ENCODE data around the gene TPRG1L. TPM values are rescaled to one million over a fixed set of nuclear protein-coding genes. Genes with fewer than 3 reads are reported as not detected.

The TPRG1L gene
- total RNA-seq, 4 donors from 2014 or later: 36.8 to 55.3 (median 50.3) TPM

DNA sequence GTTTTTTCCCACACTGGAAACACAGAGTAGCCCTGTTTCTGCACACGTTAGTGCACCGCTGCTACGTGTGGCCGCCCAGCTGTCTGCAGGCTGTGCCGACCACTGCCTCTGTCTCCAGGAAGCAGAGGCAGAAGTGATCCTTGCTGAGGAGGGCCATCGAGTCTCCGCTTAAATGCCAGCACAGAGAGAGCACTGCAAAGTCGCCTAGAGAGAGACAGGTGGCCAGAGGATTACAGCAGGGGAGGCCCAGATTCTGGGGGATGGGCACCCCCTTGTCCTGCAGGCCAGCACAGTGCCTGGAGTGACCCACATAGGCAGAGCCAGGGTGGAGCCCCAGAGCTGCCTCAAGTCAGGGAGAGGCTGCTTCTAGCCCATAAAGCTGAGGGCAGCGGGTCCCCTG, 6.1 kb downstream of the TPRG1L start:
- intact Hi-C loops (cut with DNase I): no loop called here
- Histone ChIP-seq H3K4me1 (peaks cover 5 to 9% (median 6%) of the 10 kb centered on the region in 4 donors), H3K27ac (replicated peaks in 1 of 4) (no peak overlapping the region), H3K36me3 (peaks cover 48 to 93% (median 87%) of the 10 kb centered on the region in 4 donors), H3K27me3 (no peaks in the 10 kb centered on the region), H3K4me3 (no peak overlapping the region), H3K9me3 (no peaks in the 10 kb centered on the region)
- 85% methylated on average over 8 of the region's 9 CpGs for WGBS
- no peak for DNase-seq (ENCODE audit: extremely low spot score)
- no peak for TF ChIP-seq POLR2AphosphoS5 (IDR thresholded peaks at IDR 0.05)
- TF ChIP-seq POLR2A (IDR thresholded peaks at IDR 0.05; ENCODE audit: low read depth): no peak
- TF ChIP-seq, protein P1, sequence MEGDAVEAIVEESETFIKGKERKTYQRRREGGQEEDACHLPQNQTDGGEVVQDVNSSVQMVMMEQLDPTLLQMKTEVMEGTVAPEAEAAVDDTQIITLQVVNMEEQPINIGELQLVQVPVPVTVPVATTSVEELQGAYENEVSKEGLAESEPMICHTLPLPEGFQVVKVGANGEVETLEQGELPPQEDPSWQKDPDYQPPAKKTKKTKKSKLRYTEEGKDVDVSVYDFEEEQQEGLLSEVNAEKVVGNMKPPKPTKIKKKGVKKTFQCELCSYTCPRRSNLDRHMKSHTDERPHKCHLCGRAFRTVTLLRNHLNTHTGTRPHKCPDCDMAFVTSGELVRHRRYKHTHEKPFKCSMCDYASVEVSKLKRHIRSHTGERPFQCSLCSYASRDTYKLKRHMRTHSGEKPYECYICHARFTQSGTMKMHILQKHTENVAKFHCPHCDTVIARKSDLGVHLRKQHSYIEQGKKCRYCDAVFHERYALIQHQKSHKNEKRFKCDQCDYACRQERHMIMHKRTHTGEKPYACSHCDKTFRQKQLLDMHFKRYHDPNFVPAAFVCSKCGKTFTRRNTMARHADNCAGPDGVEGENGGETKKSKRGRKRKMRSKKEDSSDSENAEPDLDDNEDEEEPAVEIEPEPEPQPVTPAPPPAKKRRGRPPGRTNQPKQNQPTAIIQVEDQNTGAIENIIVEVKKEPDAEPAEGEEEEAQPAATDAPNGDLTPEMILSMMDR (IDR thresholded peaks at IDR 0.05): no peak
- TF ChIP-seq EP300 (IDR thresholded peaks at IDR 0.05): no peak

DNA sequence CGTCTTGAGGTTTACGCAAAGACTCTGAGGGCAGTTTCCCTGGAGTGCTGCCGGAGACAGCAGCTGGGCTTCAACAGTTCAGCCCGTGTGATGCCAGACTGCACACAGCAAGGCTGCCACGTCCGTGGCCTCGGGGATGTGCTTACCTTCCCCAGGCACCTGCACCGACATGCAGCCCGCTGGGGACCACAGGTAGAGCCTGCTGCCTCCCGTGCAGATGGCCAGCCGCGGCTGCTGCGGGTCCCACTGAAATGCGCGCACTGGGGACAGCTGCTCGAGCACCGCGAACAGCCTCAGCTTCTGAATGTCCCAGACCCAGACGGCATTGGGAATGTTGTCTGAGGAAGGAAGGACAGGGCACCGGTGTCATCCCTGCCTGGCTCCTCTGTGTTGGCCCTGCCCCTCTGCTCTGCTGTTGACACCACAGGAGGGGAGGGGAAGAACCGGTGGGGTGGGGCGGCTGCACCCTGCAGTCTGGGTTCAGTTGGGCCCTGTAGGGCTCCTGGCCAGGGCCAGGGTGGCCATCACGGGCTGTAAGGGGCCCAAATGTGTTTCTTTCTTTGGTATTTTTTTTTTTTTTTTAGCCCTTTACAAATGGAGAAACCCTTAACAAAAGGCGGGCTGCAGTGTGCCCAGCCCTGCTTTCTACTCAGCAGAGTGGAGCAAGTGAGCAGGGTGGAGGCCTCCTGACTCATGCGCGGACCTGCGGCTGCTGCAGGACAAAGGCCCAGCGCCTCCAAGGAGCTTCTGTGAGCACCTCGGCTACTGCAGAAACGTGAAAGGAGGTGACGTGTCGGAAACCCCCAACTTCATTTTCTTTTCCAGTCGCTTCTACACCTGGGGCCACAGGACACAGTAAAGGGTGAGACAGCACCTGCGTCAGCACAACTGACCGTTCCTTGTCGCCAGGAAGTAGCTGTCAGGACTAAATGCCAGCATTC, 6.8 kb downstream of the TPRG1L start:
- 88% methylated on average over 26 of the region's 36 CpGs for WGBS
- Histone ChIP-seq H3K27ac (replicated peaks in 1 of 4) (no peak overlapping the region), H3K4me3 (no peak overlapping the region), H3K4me1 (peaks cover 0 to 2% (median 0%) of the 10 kb centered on the region in 4 donors), H3K36me3 (peaks cover 54 to 99% (median 94%) of the 10 kb centered on the region in 4 donors), H3K9me3 (no peaks in the 10 kb centered on the region), H3K27me3 (no peaks in the 10 kb centered on the region)
- intact Hi-C loops (cut with DNase I): no loop called here
- no peak for TF ChIP-seq POLR2A (IDR thresholded peaks at IDR 0.05; ENCODE audit: low read depth)
- TF ChIP-seq, protein P1 (IDR thresholded peaks at IDR 0.05): no peak
- TF ChIP-seq POLR2AphosphoS5 (IDR thresholded peaks at IDR 0.05): no peak
- no peak for TF ChIP-seq EP300 (IDR thresholded peaks at IDR 0.05)
- no peak for DNase-seq (ENCODE audit: extremely low spot score)

DNA sequence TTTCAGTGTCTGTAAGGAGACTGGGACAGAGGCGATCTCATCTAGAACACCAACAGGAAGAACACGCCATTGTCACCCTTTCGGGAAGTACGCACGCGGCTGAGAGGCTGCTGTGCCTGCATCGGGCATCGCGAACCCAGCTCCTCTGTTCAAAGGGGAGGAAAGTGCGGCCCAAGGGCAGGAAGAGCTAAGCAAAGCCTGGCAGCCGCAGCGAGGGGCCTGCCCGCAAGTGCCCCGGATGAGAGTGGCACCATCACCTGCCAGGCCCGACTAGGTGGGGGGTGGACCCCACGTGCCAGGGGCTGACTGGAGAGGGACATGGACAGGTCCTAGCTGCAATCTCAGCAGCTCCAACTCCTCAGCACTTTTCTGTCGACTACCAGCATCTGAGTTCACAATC, 7.5 kb downstream of the TPRG1L start:
- TF ChIP-seq POLR2A (IDR thresholded peaks at IDR 0.05; ENCODE audit: low read depth) (no peak), EP300 (IDR thresholded peaks at IDR 0.05) (no peak), POLR2AphosphoS5 (IDR thresholded peaks at IDR 0.05) (no peak)
- TF ChIP-seq, protein P1 (IDR thresholded peaks at IDR 0.05): no peak
- intact Hi-C loops (cut with DNase I): no loop called here
- Histone ChIP-seq H3K27ac (replicated peaks in 1 of 4) (no peak overlapping the region), H3K36me3 (peaks cover 58 to 100% (median 100%) of the 10 kb centered on the region in 4 donors), H3K4me1 (no peaks in the 10 kb centered on the region), H3K27me3 (no peaks in the 10 kb centered on the region), H3K9me3 (no peaks in the 10 kb centered on the region), H3K4me3 (no peak overlapping the region)
- WGBS: 97% methylated on average over 16 of the region's 17 CpGs
- DNase-seq (ENCODE audit: extremely low spot score): no peak

DNA sequence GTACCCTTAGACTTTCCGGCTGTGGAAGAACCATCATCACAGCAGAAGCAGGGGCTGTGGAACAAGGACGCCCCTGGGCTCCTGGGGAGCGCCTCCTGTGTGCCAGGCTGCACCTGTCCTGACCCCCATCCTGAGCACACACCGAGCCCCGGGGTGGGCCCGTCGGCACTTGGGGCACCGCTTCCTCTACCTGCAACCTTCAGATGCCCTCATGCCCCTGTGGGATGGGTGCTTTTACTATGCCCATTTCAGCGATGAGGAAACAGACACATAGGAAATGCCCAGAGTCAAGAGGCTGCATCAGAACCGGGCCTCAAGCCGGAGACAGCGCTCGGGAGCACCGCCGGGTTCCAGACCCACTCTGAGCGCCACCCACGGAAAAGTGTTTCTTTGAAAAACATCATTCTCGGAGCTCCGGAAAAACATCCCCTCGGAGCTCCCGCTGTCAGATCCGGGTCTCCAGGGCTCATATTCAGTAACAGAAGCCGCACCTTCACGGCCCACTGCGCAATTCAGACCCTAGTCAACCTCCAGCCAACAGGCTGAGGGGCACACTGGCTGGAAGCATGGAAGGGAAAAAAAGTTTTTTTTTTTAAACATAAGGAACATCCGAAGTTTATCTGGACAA, 8.0 kb downstream of the TPRG1L start:
- H3K4me3 ChIP-seq: no peak overlapping the region
- 91% methylated on average over 11 of the region's 26 CpGs for WGBS
- no peaks in the 10 kb centered on the region for H3K9me3 ChIP-seq
- H3K27me3 ChIP-seq: no peaks in the 10 kb centered on the region
- no peaks in the 10 kb centered on the region for H3K4me1 ChIP-seq
- intact Hi-C loops (cut with DNase I): no loop called here
- DNase-seq (ENCODE audit: extremely low spot score): no peak
- H3K27ac ChIP-seq (replicated peaks in 1 of 4): no peak overlapping the region
- TF ChIP-seq POLR2A (IDR thresholded peaks at IDR 0.05; ENCODE audit: low read depth): no peak
- TF ChIP-seq POLR2AphosphoS5 (IDR thresholded peaks at IDR 0.05): no peak
- TF ChIP-seq, protein P1 (IDR thresholded peaks at IDR 0.05): no peak
- no peak for TF ChIP-seq EP300 (IDR thresholded peaks at IDR 0.05)
- peaks cover 57 to 100% (median 100%) of the 10 kb centered on the region in 4 donors for H3K36me3 ChIP-seq

Measured in esophagus muscularis mucosa (tissue), 4 donors.